Middle frontal gyrus (tissue), 1 donor: Measurements from ENCODE around the gene PARD6G.

Experiments
- DNase-seq: peaks from one replicate; pipeline ENCODE4 v3.0.0-alpha.2; 2015; ENCODE audit warnings: low spot score; ENCODE audit errors: extremely low spot score

PARD6G gene

DNA sequence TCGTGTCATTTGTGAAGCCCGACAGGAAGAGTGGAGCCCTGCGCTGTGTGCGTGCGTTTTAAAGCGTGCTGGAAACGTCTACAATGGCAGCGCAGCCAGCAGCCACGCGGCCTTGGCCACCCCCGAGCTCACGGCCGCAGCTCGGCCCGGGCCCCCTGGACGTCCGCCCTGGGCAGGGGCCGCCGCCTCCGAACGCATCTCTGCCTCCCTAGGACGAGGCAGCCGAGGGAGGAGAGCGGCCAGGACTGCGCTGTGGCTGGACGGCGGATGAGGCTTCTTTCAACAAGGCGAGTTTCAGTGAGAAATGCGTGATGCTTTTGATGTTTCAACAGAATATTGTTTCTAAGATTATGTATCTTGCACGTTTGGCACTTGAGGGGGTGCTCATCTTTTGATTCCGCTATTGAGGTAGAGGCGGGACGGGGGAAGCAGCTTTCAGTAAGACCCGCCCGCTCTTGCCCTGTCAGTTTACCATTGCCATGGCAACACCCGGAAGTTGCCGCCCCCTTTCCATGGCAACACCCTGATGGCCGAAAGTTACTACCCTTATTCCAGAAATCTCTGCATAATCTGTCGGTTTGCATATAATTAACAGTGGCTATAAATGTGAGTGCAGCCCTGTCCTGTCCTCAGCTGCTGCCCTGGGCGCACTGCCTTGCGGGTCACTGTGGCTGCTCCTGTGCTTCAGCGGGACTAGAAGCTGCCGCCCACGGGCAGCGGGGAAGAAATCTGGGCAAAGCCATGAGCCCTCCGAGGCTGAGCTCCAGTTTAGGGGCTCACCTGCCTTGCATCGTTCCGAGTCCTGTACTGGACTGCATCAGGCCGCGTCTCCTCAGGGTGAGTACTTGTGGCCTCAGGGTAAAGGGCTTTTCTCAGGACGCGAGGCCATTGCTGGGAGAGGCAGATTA is 99.6 kb downstream of the PARD6G start:
- DNase-seq, result peak; percentile 40

DNA sequence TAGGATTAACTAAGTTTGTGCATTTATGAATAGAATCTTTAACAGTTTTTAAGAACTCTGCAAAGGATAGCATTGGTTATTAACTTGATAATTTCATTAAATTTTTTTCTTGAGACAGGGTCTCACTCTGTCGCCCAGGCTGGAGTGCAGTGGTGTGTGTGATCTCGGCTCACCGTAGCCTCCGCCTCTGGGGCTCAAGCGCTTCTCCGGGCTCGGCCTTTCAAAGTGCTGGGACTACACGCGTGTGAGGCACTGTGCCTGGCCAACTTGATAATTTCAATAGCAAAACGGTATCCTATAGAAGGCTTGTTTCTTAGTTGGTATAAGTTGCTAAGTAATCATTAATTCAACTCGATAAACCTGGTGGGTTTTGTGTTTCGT is 100.3 kb downstream of the PARD6G start:
- no peak for DNase-seq

GRCh38 chr18:80145196-80145804 is 102.0 kb downstream of the PARD6G start:
- DNase-seq, result no peak

GRCh38 chr18:80143881-80144280 is 103.4 kb downstream of the PARD6G start:
- DNase-seq, result no peak

- DNase-seq, result no peak
Observed at GRCh38 chr18:80140455-80140985, 106.8 kb downstream of the PARD6G start.

- DNase-seq, result no peak
Observed at GRCh38 chr18:80137976-80138375, 109.3 kb downstream of the PARD6G start.

DNA sequence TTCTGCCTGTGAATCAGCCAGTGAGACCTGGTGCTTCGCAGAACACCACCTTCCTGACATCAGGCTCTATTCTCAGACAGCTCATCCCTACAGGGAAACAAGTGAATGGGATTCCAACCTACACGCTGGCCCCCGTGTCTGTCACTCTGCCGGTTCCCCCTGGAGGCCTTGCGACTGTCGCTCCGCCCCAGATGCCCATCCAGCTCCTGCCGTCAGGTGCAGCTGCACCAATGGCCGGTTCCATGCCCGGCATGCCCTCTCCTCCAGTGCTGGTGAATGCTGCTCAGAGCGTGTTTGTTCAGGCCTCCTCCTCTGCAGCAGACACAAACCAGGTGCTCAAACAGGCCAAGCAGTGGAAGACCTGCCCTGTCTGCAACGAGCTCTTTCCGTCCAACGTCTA is 110.2 kb downstream of the PARD6G start:
- DNase-seq, result no peak

DNA sequence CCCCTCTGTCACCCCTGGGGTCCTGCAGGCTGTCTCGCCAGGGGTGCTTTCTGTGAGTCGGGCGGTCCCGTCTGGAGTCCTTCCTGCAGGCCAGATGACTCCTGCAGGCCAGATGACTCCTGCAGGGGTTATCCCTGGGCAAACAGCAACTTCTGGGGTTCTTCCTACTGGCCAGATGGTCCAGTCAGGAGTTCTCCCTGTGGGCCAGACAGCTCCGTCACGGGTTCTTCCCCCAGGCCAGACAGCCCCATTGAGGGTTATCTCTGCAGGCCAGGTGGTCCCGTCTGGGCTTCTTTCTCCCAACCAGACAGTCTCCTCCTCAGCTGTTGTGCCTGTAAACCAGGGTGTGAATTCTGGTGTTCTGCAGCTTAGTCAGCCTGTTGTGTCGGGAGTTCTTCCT is 110.6 kb downstream of the PARD6G start:
- no peak for DNase-seq

DNA sequence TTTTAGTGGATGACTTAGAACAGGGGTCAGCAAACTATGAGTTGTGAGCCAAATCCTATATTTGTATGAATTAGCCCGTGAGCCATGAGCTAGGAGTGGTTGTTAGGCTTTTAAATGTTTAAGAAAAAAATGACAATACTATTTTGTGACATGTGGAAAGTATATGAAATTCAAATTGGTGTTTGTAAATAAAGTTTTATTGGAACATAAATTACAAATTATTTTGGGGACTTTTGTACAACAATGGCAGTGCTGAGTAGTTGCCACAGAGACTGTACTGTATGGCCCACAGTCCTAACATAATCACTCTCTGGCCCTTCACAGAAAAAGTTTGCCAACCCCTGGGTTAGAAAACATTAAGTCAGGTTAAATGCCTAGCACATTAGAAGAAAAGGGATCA is 112.2 kb downstream of the PARD6G start:
- DNase-seq, result no peak

GRCh38 chr18:80133124-80133523 is 114.2 kb downstream of the PARD6G start:
- DNase-seq, result no peak

DNA sequence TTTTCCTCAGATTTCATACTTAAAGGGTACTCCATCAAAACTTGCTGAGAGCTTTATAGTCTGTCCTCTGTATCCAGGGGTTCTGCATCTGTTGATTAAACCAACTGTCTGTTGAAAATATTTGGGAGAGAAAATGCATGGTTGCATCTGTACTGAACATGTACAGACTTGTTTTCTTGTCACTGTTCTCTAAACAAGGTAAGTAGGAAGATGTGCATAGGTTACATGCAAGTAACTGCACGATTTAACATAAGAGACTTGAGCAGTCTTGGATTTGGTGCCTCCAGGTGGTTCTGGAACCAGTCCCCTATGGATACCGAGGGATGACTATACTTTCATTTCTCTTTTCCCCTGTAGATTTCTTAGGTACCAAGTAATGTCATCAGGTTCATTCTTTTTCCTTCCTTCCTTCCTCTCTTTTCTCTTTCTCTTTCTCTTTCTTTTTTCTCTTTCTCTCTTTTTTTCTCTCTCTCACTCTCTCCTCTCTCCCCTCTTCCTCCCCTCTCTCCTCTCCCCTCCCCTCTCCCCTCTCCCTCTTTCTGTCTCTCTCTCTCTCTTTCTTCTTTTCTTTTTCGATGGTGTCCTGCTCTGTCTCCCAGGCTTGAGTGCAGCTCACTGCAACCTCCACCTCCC is 115.0 kb downstream of the PARD6G start:
- no peak for DNase-seq

- no peak for DNase-seq
Observed at GRCh38 chr18:80130555-80130954, 116.8 kb downstream of the PARD6G start.

DNA sequence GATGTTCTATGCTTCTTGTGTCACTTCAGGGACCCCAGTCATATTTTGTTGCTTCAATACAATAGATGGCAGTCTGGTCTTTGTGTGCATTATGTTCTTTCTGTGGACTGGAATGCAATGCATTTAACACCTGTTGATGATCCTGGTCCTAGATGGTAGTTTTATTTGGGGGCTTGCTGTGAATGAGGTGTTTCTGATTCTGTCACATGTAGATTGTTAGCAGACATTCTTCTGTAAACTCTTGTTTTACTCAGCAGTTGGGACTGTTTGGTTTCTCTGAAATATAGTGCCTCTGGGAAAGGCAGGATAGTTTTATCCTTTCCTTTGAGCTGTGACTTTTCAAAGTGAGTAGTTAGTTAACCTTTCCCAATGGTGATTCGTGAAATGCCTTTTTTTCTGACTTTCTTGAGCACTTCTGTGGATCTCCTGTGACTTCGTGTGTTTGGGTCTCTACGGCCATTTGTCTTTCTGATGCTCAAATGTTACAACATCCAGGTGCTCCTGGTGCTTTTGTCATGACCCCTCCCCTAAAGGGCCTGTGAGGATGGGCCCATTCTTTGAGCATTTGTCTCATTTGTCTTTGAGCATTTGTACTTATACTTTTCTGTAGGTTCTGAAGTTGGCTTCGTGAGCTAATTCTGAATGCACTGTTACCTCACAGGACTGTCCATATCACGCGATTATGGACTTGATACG is 117.5 kb downstream of the PARD6G start:
- DNase-seq, result no peak

GRCh38 chr18:80127635-80128034 is 119.7 kb downstream of the PARD6G start:
- DNase-seq, result no peak

- no peak for DNase-seq
Observed at GRCh38 chr18:80126797-80127196, 120.5 kb downstream of the PARD6G start.

DNA sequence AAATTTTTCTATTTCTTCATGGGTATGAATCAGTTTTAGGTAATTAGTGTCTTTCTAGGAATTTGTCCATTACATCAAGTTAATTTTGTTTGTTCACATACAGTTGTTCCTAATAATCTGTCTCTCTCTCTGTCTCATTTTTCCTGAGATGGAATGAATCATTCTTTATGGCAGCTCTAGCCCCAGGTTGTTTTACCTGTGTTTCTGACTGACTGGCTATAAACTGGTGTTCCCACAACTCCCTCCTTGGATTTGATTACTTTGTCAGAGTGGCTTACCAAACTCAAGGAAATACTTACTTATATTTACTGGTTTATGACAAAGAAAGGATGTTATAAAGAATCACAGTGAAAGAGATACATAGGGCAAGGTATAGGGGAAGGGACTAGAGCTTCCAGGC is 123.2 kb downstream of the PARD6G start:
- DNase-seq, result no peak

GRCh38 chr18:80120932-80121331 is 126.4 kb downstream of the PARD6G start:
- no peak for DNase-seq

DNA sequence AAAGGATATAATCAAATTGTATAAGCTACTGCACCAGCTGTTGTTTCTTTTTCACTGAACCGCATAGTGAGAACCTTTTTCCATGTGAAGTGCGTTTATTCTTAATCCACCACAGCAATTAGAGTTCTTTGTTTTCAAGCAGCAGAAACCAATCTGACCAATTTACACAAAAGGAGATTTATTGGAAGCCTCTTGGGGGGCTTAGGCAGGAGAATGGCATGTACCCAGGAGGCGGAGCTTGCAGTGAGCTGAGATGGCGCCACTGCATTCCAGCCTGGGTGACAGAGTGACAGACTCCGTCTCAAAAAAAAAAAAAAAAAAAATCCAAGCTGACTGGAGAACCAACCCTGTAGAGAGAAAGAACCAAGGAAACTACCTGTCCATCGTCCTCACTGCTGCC is 128.2 kb downstream of the PARD6G start:
- no peak for DNase-seq

DNA sequence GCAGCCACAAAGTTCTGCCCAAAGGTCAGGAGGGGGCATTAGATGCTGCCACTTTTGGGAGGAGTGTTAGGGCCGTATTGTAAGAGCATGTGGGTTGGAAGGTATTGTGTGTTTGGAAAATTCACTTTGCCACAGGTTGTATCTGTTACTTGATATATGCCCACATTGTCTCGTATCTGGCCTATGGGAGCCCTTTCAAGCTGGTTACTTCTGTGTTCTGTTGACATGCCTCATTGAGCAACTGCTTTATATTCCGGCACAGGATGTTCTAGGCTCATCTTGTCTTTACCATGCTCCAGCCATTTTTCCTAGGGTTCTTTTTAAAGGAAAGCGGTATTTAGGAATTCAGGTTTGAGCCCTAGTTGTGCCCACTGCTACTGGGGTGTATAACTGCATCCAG is 132.3 kb downstream of the PARD6G start:
- DNase-seq, result no peak

- DNase-seq, result no peak
Observed at GRCh38 chr18:80112624-80113248, 134.6 kb downstream of the PARD6G start.

DNA sequence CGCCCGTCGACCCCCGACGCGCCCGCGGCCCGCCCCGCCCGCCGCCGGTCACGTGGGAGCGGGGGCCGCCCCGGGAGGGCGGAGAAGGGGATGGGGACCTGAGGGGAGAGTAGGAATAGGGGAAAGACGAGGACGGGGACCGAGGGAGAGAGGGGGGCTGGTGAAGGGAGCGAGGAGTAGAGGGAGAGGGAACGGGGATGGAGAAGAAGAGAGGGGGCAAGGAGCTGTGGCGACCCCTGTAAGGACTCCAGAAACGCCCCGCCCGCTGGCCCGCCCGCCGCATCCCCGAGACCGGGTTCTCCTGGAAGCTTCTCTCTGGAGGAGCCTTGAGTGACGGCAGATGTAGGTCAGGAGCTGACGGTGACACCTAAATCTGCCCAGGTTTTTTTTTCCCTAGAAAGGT is 137.6 kb downstream of the PARD6G start:
- no peak for DNase-seq
